HG03175 (cell line): ENCODE results near the gene MBP.
"Not testable (repeated sequence)": the region's sequence is repeated elsewhere in the genome, so short reads cannot be mapped to it uniquely, and the experiment has no call there.

Source experiments
- ATAC-seq: cut with Tn5 transposase; IDR thresholded peaks from one replicate; pipeline ENCODE4 v1.9.1; 2021; ENCODE audit warnings: mild to moderate bottlenecking, moderate library complexity; ENCODE audit not compliant: unreplicated experiment

The MBP gene

GRCh38 chr18:77031662-77032061 lies 100.9 kb downstream of the MBP start:
- ATAC-seq, result no peak

GRCh38 chr18:77030201-77030600 lies 102.4 kb downstream of the MBP start:
- no peak for ATAC-seq

DNA sequence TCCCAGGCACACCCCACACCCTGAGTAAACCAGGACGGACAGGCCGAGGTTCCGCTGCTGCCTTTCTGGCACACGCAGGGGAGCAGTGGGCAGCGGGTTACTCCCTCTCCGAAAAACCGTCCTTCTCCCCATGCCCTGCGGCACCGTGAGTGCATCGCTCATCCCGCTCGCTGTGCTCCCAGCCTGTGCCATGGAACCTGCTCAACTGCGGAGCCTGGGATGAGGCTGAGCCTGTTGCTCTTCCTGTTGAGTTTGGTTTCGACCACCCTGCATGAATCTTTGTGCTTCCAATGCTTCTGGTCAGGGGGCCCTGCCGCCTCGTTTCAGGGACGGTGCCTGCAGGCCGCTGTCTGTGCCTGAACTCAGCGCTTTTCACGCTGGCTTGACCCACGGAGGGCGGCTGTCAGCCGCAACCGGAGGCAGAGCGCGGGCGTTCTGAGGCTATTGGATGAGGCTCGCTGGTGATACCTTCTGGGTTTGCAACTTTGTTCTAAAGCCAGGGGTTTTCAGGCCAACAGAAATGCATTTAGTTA lies 106.7 kb downstream of the MBP start:
- no peak for ATAC-seq

- no peak for ATAC-seq
Measured at GRCh38 chr18:77025123-77025522, 107.5 kb downstream of the MBP start.

DNA sequence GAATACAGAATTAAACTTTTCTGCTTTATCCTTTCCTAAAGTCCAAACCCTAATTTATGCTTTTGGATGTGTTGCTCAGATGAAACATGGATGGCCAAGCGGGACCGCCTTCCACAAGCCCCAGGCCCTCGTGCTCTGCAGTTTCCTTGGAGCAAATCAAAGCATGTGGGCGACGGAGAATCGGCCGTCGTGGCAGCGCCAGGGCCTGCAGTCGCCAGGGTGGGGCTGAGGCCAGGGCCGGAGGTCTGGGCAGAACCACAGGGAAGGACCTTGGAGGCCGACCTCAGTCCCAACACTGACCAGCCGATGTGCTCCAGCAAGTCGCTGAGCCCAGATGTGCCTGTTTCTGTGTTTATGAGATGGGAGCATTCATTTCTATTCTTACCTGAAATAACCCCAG lies 108.1 kb downstream of the MBP start:
- ATAC-seq, result no peak

GRCh38 chr18:77023102-77023782 lies 109.3 kb downstream of the MBP start:
- ATAC-seq, result no peak

DNA sequence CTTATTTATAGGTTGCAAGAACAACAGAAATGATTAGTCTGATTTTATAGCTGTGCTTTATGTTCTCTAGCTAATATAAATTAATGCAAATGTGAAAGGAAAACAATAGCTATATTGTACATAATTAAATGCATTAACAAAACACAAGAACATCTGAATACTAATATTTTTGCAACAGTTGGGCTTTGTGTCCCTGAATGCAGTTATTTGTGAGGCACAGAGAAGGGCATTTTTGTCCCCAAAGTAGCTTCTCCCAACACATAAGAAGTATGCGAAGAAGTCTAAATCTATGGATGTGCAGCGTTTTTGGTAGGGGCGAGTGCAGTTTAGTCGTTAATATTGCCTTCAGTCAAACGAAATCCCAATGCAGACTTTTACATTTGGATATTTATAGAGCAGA lies 110.0 kb downstream of the MBP start:
- ATAC-seq, result no peak

DNA sequence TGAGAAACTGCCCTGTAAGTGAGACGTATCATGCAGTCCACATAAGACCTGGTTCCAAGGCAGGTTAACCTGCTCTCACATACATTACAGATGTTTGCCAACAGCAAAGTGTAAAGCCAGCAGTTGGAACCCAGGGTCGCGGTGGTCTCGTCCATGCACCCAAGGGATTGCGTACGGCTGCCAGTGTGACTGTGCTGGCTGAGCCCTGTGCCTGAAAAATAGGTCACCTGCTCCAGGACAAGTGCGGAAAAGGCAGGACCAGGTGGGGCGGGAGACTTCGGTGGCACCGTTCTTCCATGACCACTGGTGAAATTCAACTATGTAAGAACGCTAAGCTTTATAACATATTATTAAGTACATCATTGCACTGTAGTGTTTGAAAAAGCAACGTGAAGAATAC lies 110.5 kb downstream of the MBP start:
- no peak for ATAC-seq

DNA sequence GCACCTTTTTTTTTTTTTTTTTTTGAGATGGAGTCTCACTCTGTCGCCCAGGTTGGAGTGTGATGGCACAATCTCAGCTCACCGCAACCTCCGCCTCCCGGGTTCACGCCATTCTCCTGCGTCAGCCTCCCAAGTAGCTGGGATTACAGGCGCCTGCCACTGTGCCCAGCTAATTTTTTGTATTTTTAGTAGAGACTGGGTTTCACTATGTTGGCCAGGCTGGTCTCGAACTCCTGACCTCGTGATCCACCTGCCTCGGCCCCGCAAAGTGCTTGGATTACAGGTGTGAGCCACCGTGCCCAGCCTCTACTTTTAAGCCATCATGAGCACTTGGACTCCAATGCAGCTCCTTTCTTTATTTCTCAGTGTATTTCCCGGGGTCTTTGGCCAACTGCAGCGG lies 111.1 kb downstream of the MBP start:
- ATAC-seq, result not testable (repeated sequence)

DNA sequence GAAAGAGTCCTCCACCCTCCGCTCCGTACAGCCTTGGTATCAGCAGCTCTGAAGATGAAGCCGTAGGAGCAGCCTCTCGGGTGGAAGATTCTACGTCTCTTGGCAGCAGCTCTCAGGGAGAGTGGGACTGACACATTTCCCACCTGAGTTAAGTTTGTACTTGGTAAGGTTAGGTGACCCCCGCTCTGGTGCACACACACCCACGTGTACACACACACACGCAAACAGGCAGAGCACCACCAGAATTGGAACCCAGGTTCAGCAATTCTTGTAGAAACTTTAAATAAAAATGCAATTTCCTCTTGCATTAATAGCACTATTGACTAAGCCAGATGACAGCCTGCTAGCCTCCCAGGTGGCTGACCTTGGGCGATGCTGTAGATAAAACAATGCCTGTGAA lies 111.5 kb downstream of the MBP start:
- no peak for ATAC-seq

- no peak for ATAC-seq
Measured at GRCh38 chr18:77020561-77020960, 112.0 kb downstream of the MBP start.

- no peak for ATAC-seq
Measured at GRCh38 chr18:77019641-77020040, 112.9 kb downstream of the MBP start.

DNA sequence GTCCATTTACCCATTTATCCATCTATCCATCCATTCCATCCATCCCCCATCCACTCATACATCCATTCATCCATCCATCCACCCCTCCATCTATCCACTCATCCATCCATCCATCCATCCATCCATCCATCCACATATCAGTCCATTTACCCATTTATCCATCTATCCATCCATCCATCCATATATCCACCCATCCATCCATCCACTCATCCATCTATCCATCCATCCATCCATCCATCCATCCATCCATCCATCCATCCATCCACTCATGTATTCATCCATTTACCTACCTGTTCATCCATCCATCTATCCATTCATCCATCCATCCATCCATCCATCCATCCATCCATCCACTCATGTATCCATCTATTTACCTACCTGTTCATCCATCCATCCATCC lies 113.9 kb downstream of the MBP start:
- ATAC-seq, result not testable (repeated sequence)

GRCh38 chr18:77017355-77017754 lies 115.2 kb downstream of the MBP start:
- no peak for ATAC-seq

DNA sequence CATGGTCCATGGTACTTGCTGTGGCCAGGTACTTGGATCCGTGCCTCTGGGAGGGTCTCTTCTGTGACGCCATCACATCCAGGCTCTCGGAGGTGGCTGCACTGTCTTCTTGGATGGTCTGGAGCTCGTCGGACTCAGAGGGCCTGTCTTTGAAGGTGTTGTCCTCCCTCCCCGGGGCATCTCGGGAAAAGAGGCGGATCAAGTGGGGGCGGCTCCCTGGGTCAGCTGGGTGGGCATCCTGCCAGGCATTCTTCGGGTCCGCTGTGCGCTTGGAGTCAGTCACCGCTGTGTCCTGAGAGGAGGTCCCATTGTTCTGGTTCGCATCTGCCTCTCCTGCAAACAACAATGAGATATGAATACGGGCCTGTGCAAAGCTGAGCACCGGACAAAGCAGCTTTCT lies 115.6 kb downstream of the MBP start:
- ATAC-seq, result no peak

DNA sequence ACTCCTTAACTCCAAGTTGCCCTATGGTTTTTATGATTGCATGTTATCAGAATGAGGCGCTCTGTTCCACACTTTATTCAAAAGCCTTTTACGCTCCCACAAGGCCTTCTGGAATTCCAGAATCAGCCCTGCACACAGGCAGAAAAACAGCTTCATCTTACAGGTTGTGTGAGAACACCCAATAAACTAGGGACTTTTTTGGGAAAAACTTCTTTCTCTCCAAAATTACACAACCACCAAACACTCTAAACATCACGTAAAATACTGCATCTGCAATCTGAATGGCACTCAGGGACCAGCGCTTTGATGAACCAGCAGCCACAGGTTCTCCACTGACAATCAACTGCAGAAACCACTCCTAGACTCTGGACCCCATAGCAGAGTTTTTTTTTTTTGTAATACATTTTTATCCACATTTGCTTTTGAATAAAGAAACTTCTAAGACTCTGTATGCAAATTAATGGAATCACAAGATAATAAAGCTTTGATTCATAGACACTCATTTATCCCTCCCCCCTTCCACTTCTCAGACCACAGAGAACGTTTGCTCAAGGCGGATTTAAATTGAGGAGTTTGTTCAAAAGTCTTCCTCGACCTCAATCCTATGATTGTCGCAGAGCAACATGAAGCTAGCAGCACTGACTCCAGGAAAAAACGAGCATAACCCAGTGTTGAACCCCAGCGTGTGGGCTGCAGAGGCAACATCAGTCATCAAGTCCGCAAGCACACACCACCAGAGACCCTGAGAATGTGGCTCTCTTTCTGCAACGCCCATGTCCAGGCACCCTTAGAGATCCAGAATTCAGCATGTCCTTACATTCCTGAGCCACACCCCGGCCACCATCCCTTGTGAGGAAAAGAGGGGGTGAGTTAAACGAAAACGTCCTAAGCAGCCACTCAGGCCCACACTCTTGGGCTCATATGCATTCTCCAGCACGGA lies 116.5 kb downstream of the MBP start:
- ATAC-seq, result no peak

DNA sequence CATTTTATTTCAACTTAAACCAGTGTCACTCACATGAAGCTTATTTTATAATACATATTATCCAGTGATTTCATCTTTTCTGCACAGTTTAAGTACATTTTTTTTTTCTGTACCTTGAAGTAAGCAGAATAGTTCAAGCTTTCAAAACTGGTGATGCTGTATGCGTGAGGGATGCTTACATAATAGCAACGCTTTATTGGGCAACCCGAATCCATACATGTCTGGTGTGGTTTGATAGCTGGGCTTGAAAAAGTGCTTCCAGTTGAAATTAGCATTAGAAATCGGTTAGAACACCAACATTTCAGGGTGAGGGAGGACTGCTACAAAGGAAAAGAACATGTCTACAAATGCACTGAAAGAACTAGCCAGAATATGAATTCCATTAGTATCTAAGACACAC lies 117.4 kb downstream of the MBP start:
- no peak for ATAC-seq

GRCh38 chr18:77014538-77014937 lies 118.0 kb downstream of the MBP start:
- ATAC-seq, result no peak

GRCh38 chr18:77013811-77014521 lies 118.6 kb downstream of the MBP start:
- no peak for ATAC-seq

DNA sequence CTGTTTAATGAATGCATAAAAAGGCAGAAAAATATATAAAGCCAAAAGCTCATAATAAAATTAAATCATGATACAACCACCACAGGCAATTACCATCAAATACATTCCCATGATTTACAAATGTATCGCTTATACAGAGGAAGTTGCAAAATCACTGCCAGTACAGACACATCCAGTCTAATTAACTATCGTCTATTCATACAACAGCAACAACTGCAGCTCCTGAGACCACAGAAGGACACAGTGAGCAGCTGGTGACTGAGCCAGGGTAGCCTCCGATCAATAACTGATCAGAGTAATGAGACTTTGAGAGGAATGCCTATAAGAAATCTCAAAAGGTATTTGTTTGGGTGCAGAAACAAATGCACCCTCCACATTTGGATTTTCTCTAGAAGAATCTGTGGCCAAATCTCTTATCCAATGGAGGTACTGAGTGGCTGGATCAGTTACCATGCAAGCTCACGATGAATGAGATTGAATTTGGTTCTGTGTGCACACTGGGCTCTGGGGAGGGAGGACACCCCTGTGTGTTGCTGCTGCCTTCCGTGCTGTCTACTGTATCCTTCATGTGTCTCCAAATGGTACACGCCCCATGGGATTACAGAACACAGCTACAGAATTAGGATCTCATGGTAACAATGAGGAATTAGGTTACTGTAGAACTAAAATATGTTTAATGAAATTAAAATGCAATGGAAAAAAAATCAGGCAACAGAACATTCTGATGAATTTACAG lies 119.6 kb downstream of the MBP start:
- no peak for ATAC-seq

GRCh38 chr18:77012120-77012519 lies 120.5 kb downstream of the MBP start:
- no peak for ATAC-seq
